ENCODE data around the gene POMT1.
"Not testable (repeated sequence)": the region's sequence is repeated elsewhere in the genome, so short reads cannot be mapped to it uniquely, and the experiment has no call there.

Gene POMT1

DNA sequence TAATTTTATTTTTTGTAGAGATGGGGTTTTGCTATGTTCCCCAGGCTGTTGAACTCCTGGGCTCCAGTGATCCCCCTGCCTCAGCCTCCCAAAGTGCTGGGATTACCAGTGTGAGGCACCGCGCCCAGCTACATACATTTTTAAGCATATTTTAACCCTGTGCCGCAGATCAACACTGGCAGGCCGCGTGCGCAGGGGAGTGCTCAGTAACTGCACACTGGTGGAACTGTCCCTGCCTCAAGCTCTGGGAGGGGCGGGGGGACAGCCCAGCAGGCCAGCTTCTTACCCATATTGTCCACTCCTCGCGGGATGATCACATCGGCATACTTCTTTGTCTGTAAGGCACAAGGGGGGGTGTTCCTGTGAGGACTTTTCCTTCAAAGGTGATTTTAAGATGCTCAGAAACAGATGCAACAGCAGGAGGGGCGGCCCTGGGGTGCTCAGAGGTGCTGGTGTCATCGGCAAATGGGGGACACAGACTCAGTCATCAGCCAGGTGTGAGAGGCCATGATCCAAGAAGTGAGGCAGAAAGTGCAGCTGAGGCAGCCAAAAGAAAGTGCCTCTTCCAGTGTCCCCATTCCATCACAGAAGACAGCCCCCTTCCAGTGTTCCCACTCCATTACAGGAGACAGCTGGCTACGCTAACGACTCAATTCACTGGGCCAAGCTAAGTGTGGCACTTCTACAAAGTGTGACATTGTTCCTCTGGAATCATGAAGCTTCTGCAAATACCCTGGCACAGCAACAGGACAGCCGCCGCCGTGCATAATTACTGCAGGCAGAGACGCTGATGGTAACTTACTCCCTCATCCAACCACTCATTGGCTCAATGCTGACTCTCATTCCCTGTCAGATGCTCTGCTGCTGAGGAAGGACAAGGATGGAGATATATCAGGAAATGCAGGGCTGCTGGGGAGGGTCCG is 23.2 kb downstream of the POMT1 start:
- DNase-seq, result no peak

DNA sequence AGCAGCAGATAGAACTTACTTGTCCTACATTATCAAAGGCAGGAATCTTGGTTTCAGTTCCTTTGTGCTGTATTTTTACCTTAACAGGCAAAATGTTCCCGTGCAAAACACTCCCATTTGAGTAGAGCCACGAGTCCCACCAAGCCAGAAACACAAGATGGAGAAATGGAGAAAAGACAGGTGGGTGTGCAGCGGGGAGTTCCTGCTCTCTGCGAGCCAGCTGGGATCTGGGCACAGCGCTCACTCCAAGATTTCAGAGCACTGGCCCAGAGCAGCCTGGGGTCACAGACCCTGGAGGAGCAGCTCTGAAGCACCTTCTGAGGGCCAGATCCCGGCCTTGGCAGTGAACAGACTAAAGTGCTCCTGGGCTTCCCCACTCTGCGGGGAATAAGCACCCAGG is 25.5 kb downstream of the POMT1 start:
- DNase-seq, result no peak

DNA sequence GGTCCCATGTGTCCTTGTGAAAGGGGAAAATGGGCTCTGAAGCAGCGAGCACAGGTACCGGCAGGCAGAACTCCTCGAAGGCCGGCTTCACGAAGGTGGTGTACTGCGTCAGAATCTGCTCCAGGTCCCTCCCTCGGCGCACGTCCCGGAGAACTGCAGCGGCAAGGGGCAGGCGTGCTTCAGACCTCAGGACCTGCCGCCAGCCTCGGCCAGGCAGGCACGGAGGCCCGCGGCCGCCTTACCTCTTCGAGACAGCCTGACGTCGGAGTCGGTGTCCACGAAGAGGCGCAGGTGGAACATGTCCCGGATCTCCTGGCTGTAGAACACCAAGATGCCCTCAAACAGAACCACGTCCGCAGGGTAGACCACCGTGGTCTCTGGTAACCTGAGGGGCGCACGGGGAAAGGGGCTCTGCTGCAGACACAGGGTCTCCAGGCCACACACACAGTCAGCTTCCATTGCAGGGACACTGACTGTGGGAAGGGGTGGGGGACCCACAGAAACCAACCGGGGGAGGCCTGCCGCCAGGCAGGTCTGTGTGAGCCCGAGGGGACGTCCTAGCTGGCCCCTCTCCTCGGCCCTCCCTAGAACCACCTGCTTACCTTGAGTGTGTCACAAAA is 26.3 kb downstream of the POMT1 start:
- DNase-seq, result no peak

DNA sequence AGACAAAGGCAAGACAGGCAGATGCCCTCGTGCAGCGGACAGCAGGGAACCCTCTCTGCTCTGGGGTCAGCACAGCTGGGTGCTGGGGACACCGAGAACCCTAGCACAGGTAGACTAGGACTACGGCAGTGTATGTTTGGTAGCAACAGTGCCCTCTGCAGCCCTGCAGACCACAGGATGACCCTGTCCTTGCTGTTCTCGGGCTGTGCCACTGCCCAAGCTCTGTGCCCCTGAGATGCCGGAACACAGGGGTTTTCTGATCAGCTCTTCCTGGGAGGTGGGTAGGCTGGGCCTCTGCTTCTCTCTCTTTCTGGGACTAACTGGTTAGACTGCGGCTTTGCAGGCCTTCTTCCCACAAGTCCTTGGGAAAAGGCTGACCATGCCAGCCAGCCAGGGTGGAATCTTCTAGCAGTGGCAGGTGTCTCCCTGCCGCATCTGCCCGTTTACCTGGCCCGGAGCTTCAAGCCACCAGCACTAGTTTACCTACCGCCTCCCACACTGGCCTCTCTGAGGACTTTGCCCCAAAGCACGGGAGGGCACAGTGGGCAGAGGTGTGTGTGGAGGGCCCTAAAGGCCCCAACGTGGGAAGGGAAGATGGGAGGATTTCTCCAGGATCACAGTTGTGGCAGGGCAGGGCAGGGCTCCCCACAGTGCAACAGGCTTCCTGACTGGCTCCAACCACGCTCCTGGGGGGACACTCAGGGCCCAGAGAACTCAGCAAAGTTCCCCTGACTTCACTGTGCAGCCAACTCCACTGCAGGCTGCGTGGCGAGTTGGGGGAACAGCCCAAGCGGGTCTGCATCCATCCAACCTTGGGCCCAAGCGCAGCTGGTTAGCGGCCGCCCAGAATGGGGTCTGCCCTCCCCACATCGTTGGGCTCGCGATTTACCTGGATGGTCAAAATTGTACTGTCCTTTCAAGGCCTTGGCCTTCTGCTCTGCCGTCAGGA is 27.2 kb downstream of the POMT1 start:
- DNase-seq, result no peak

DNA sequence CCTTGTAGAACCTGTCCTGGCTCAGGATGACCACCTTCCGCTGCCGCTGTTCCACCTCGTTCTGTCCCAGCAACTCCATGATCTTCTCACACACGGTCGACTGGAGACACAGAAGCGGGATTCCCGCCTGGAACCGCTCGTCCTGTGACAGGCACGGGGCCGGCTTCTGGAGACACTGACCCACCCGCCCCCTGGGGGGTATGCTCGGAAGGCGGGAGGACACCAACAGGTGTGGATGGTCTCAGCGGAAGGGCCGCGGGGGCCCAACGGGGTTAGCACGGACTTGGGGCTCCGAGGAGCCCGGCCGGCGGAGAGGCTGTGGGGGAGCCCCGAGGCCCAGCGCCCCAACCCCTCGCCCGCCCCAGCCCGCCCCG is 27.8 kb downstream of the POMT1 start:
- no peak for DNase-seq

DNA sequence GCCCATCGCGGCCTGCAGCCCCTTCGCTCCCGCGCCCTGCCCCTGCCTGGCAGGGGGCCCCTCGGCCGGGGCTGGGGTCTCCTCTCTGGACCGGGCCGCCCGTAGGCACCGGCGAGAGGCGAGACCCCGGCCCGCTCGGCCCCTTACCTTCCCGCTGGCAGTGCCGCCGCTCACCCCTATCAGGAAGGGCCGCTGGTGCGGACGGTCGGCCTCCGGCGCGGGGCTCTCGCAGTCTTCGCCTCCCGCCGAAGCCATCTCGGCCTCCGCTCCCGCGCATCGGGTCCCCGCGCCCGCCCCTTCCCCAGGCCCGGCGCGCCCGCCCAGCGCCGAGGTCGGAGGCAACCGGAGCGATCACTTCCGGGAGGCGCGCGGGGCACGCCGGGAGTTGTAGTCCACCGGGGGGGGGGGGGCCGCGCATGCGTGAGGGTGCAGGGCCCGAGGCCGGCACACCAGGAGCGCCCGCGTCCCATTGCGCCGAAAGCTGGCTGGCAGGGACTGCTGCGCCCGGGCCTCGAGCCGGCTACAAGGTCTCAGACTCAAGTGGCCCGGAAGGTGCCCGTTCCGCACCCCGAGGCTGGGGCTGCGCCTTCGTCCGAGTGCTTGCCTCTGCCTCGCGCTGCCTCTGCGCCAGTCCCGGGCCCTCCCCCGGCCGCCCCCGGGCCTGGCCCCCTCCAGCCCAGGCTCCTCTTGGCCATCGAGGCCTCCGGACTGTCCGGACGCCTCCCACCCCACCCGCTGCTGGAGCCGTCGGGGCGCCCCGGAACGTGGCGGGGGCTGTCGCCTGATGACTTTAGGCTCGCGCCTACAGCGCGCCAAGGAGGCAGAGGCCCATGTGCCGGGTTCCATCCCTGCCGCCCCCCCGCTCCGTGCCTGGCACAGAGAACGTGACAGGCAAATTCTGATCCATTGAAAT is 28.5 kb downstream of the POMT1 start, which contains the start of gene UCK1:
Gene UCK1, minus strand, starts transcription at position 344 of the 913 bp plus-strand sequence. Its CDS starts 89 bp downstream, at position 255.
- peak; percentile 55 to 89 (median 66) for DNase-seq

DNA sequence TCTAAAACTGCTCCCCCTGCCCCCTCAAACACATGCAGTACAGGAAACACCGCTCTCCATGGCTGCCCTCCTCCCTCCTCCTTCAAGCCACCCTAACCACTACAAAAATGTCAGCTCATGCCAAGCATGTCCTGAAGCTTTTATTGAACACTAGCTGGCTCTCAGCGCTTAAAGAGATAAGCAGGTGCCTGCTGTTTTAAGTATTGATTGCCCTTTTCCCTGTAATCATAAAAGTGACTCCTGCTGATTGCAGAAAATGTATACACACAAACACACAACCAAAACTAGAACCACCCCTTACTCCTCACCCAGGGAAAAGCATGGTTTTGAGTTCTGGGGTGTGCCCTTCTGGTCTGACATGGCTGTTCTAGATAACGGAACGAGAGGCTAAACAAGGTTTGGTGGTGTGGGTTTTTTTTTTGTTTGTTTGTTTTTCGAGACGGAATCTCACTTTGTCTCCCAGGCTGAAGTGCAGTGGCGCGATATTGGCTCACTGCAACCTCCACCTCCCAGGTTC is 32.1 kb downstream of the POMT1 start:
- DNase-seq, result peak in 1 of 5 experiments; percentile 50

DNA sequence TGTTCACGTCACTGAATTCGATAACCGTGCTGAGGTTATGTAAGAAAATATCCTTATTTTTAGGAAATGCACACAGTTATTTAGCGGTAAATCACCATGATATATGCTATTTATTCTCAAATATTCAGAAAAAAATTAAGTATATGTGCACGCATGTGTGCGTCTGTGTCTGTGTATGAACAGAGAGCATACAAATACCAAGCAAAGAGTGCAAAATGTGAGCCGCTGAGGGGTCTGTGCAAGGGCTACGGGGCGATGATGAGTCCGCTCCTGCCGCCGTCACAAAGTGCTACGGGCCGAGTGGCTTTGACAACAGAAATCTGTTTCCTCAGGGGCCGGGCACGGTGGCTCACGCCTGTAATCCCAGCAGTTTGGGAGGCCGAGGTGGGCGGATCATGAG is 35.2 kb downstream of the POMT1 start:
- DNase-seq, result no peak

DNA sequence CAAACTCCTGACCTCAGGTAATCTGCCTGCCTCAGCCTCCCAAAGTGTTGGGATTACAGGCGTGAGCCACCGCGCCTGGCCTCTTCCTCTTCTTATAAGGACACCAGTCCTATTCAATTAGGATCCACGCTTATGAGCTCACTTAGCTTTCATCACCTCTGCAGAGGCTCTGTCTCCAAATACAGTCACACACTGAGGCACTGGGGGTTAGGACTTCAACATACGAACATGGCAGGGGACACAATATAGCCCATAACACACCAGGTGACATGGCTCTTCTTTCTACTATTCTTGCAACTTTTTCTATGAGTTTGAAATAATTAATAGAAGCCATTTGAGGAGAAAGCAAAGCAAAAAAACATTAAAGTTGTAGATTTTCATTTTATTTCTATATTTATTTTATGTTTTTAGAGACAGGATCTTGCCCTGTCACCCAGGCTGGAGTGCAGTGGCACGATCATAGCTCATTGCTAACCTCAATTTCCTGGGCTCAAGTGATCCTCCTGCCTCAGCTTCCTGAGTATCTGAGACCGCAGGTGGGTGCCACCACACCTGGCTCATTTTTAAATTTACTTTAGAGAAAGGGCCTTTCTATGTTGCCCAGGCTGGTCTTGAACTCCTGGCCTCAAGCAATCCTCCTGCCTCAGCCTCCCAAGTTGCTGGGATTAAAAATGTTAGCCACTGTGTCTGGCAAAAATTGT is 36.7 kb downstream of the POMT1 start:
- peak in 2 of 5 experiments; percentile 43 to 81 for DNase-seq

DNA sequence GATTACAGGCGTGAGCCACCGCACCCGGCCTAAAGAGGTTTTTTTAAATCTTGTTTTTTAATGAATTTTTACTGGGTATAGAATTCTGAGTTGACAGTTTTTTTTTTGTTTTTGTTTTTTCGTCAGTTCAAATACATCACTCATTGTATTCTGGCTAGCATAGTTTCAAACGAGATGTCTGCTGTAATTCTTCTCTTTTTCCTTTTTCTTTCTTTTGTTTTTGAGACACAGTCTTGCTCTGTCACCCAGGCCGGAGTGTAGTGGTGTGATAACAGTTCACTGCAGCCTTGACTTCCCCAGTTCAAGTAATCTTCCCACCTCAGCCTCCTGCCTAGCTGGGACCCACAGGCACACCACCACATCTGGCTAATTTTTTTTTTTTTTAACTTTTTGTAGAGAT is 40.4 kb downstream of the POMT1 start:
- DNase-seq, result no peak

DNA sequence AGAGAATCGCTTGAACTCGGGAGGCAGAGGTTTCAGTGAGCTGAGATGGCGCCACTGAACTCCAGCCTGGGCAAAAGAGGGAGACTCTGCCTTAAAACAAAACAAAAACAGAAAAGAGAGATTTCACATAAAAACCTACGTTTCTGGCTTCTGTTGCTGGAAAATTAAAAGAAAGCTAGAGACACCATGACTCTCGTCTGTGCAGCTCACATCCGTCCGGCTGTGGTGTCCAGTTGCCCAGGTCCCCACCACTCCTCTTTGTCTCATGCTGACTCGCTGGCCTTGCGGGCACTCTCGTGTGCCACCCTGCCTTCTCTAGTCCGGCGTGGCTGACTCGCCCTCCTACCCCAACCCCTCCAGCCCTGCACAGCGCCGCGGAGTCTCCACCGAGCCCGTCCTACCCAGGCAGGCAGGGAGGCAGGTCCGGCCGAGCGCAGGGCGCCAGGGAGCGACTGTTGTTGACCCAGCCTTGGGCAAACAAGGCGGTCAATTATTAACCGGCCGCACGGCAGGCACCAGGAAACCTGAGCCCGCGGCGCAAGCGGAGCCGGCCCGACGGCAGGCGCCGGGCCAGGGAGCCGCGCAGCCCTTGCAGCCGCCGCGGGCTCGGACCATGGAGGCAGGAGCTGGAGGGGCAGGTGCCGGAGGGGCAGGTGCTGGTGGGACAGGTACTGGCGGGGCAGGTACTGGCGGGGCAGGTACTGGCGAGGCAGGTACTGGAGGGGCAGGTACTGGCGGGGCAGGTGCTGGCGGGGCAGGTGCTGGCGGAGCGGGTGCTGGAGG is 42.5 kb downstream of the POMT1 start, which contains the start of gene PRRT1B:
Gene PRRT1B, plus strand, starts transcription at position 521 of the 783 bp plus-strand sequence. Its CDS starts 93 bp downstream, at position 614.
- no peak for DNase-seq

DNA sequence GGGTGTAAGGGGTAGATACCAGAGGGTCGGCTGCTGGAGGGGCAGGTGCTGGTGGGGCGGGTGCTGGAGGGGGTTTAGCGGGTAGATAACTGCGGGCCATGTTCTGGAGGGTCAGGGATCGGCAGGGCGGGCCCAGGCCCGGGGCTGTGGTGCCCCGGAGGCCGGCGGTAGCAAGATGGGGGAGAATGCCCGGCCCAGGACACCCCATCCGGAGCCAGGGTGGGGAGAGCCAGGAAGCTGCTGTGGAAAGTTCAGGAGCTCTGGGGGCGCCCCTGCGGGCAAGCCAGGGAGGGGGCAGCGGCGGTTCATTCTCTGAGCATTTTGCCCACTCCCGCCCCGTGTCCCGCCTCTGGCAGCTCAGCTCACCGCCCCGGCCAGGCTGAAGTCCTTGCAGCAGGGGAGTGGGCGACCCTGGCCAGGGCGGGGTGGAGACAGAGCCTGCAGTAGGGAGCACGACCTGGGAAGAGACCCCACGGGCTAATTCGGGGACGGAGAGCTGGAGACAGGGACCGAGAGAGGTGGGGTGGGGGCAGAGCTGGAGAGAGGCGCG is 43.1 kb downstream of the POMT1 start:
- no peak for DNase-seq

DNA sequence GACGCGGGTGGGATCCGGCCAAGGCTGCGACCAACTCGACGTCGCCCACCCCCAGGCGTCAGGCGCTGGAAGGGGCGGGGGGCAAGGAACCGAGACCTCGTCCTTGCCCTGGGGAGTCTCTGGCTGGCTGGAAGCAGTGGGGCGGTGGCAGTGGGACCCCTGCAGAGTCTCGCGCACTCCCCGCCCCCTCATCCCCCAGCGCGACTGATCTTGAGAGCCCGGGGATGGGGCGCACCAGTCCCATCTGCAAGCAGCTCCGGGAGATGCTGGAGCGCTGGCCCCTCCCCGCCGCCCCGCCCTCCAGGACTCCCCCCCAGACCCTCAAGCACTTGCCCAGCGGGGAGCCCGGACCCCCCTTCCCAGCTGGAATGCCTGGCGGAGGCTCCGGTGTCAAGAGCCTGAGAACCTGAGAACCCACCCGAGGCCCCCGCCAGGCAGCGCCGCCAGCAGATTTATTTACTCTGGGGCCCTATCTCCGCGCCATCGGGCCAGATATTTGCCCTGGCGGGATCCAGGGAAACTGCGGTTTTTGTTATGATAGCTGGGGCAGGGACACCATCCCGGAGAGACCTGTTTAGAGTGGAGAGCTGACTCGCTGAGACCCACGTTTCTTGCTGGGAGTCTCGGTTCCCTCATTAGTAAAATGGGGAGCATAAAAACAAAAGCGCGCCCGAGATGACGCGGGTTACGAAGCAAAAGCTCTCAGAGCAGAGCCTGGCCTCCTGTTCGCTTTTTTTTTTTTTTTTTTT is 43.8 kb downstream of the POMT1 start:
- peak in 1 of 5 experiments; percentile 40 for DNase-seq

DNA sequence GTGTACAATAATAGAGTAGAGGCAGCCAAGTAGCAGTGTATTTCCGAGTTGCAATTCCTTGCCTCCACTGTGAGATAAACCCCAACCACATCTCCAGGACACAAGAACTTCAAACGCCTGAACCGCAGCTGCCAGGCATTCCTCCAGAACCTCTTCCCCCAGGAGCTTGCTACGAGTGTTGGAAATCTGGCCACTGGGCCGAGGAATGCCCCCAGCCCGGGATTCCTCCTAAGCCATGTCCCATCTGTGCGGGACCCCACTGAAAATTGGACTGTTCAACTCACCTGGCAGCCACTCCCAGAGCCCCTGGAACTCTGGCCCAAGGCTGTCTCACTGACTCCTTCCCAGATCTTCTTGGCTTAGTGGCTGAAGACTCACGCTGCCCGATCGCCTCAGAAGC is 46.5 kb downstream of the POMT1 start:
- not testable (repeated sequence) for DNase-seq

DNA sequence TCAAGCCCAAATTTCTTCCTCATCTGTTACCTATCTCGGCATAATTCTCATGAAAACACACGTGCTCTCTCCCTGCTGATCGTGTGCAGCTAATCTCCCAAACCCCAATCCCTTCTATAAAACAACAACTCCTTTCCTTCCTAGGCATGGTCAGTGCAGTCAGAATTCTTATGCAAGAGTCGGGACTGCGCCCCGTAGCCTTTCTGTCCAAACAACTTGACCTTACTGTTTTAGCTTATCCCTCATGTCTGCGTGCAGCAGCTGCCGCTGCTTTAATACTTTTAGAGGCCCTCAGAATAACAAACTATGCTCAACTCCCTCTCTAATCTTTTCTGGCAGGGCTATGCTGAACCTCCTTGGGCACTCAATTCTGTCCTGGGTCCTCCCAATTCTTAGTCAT is 47.7 kb downstream of the POMT1 start:
- not testable (repeated sequence) for DNase-seq

DNA sequence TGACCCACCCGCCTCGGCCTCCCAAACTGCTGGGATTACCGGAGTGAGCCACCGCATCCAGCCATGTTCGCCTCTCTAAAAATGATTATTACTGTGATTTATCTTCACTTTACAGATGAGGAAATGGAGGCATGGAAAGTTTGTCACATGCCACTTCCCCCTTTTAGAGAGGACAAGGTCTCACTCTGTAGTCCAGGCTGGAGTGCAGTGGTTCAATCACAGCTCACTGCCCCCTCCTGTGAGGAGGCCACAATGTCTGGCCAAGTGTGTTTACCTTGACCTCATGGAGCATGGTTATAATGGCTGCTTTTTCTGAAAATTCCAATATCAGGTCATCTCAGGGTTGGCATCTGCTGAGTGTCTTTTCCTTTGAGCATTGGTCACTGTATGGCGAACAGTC is 49.3 kb downstream of the POMT1 start:
- DNase-seq, result no peak

DNA sequence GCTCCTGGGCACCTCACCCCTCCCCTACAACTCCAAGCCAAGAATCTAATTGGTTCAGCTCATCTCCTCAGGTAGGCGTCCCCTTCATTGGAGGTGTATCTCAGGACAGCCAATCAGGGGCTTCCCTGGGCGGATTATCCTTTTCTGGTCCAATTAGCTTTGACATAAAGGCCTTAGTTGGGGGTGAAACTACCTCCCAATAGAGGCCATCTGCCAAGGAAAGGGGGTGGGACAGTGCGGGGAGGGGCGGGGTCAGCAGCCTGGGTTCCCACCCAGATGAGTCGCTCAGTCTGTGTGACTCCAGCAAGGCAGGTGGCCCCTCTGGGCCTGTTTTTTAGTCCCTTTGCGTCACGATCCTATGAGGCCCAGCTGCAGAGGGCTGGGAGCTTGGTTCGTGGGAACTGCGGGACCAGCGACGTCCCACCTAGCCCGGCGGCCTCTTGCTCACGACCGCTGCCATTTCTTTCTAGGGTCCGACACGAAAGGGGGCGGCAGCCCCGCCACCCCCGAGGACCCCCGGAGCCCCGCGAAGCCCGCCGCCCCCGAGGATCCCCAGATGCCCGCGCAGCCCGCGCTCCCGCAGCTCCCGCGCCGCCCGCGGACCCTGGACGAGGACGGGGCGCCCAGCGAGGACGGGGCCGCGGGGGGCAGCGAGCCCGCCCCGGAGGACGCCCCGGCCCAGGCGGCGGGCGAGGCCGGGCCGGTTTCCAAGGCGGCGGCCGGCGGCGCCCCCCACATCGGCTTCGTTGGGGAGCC is 51.5 kb downstream of the POMT1 start:
- DNase-seq, result no peak

DNA sequence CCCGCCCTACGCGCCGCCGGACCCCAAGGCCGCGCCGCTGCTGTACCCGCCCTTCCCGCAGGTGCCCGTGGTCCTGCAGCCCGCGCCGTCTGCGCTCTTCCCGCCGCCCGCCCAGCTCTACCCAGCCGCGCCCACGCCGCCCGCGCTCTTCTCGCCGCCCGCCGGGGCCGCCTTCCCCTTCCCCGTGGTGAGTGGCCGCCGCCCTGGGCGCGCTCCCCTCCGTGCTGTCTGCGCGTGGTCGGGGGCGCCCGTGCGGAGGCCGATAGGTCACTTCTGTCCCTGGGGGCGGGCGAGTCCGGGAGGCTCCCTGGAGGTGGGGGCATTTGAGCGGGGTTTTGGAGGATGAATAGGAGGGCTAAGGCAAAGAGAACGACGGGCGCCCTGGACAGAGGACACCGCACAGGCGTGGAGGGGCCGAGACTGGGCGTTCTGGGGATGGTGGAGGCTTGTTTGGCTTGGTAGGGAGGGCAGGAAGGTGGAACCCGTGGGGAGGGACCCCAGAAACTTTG is 52.2 kb downstream of the POMT1 start:
- DNase-seq, result no peak

All from T-helper 2 cell (primary cell).